ENCODE results near the gene PRPF38B.

DNA sequence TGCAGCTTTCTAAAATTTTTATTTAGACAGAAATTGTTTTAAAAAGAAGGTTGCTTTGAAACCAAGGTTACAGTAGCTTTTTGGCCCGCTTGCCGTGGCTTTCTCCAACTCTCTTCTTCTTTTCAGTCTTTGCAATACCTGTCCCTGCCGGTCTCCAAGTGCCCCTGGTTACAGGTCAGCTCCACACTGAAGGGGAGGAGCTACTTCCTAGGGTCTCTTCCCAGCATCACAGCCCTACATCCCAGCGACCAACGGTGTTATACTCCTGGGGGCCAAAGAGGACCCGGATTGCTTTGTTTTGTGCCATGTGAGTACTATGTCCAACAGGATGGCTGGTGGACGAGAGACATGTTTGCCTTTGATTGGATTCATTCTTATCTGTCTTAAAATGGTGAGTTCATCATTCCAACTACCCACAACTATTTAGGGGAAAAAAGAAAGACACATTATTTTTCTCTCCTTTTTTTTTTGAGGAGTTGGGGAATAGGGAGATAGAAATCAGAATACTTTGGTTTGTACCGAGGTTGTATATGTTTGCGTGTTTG is 20.6 kb downstream of the PRPF38B start, which contains the start of gene FNDC7:
- TF ChIP-seq POLR2AphosphoS5 (IDR thresholded peaks at IDR 0.05) (no peak), POLR2A (IDR thresholded peaks at IDR 0.05) (no peak)
